Stomach smooth muscle (tissue), 2 donors: ENCODE results near the gene PSMB4.
"Not testable (repeated sequence)": the region's sequence is repeated elsewhere in the genome, so short reads cannot be mapped to it uniquely, and the experiment has no call there.

ENCODE experiments used
- H3K27ac ChIP-seq: one replicate; pipeline ENCODE4 v1.7.0; 2013; ENCODE audit warnings: mild to moderate bottlenecking, low read length, inconsistent platforms
- H3K27me3 ChIP-seq, 2 donors: one replicate each; pipeline ENCODE4 v1.7.0; 2013; ENCODE audit warnings: low read length in 2 of 2; ENCODE audit not compliant: insufficient read depth in 2 of 2, control insufficient read depth in 1 of 2
- H3K36me3 ChIP-seq, 2 donors: one replicate each; pipeline ENCODE4 v1.7.0; 2013; ENCODE audit warnings: low read length in 2 of 2; ENCODE audit not compliant: control insufficient read depth in 2 of 2, insufficient read depth in 2 of 2
- H3K4me1 ChIP-seq: one replicate; pipeline ENCODE4 v1.7.0; 2013; ENCODE audit warnings: low read length; ENCODE audit not compliant: control insufficient read depth, insufficient read depth
- H3K4me3 ChIP-seq, 2 donors: one replicate each; pipeline ENCODE4 v1.7.0; 2013; ENCODE audit warnings: low read length in 2 of 2
- H3K9ac ChIP-seq, 2 donors: one replicate each; pipeline ENCODE4 v1.7.0; 2013; ENCODE audit warnings: low read length in 2 of 2, mild to moderate bottlenecking in 1 of 2
- H3K9me3 ChIP-seq, 2 donors: one replicate each; pipeline ENCODE4 v1.7.0; 2013; ENCODE audit warnings: low read length in 2 of 2; ENCODE audit not compliant: control insufficient read depth in 2 of 2
- donor health status: healthy.
- donor health status: Pancreatic carcinoma.

The PSMB4 gene

DNA sequence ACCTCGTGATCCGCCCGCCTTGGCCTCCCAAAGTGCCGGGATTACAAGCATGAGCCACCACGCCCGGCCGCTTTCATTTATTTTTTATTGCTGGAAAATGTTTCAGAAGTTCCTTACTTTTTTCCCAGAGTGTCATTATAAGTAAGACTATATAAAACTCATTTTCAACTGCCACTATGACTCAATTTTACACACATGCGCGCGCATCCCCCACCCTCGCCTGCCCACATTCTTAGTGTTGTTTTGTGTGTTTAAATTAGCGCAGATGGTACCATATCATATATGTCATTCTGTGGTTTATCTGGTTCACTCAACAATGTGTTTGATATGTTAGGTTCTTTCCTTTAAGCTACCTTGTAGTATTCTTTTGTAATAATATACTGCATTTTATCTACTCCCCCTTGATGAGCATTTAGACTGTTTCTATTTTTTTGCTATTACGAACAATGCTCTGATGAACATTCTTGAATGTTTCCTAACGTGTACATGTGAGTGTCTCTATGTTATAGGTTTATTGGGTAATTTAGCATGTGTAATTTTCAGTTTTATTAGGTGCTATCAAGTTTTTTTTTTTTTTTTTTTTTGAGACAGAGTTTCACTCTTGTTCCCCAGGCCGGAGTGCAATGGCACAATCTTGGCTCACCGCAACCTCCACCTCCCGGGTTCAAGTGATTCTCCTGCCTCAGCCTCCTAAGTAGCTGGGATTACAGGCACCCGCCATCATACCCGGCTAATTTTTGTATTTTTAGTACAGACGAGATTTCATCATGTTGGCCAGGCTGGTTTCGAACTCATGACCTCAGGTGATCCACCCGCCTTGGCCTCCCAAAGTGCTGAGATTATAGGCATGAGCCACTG lies 8.9 kb upstream of the PSMB4 start:
- not testable (repeated sequence) for H3K27me3 ChIP-seq, H3K27ac ChIP-seq, H3K9me3 ChIP-seq, H3K36me3 ChIP-seq, H3K9ac ChIP-seq, H3K4me1 ChIP-seq, H3K4me3 ChIP-seq

DNA sequence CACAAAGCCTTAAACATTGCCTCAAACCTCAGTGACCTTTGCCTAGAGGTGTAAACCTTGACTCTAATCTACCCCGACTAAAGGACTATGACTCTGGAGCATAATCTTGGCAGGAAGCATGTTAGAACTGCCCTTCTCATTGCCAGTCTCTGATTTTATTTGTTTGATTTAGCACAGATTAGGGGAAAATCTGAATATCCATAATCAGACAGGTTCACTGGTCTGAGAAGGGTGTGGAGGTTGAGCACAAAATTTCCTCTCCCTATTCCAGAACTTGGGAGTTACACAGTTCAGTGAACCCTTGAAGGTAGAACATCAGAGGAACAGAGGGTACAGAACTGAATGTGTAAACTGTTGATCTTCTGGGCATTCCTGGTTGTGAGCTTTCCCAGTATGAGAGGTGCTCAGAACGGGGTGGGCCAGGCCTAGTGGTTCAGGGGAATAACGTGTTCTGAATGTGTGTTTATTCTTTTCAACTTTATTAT lies 8.3 kb upstream of the PSMB4 start:
- H3K9me3 ChIP-seq: no peaks in the 10 kb centered on the region
- no peak overlapping the region for H3K9ac ChIP-seq
- H3K4me3 ChIP-seq: no peak overlapping the region
- no peak overlapping the region for H3K27ac ChIP-seq
- no peaks in the 10 kb centered on the region for H3K27me3 ChIP-seq
- H3K36me3 ChIP-seq: no peaks in the 10 kb centered on the region
- H3K4me1 ChIP-seq: no peaks in the 10 kb centered on the region

- H3K36me3 ChIP-seq: no peaks in the 10 kb centered on the region
- H3K9ac ChIP-seq: no peak overlapping the region
- no peaks in the 10 kb centered on the region for H3K27me3 ChIP-seq
- no peak overlapping the region for H3K4me3 ChIP-seq
- H3K9me3 ChIP-seq: no peaks in the 10 kb centered on the region
- no peak overlapping the region for H3K27ac ChIP-seq
- H3K4me1 ChIP-seq: no peaks in the 10 kb centered on the region
Measured at GRCh38 chr1:151393583-151393982, 5.8 kb upstream of the PSMB4 start.

DNA sequence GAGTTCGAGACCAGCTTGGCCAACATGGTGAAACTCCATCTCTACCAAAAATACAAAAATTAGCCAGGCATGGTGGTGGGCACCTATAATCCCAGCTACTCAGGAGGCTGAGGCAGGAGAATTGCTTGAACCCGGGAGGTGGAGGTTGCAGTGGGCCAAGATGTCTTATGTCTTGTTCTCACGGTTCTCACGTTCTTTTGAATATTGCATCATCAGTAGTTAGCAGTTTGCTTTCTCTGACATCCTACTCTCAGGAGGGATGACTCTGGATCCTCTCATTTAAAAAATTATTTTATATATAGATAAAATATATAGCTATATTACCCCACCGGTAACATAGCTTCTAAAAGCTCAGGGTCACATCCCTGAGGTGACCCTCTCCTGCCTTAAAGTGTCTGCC lies 3.1 kb upstream of the PSMB4 start:
- not testable (repeated sequence) for H3K9ac ChIP-seq, H3K36me3 ChIP-seq, H3K27ac ChIP-seq, H3K27me3 ChIP-seq, H3K4me3 ChIP-seq, H3K9me3 ChIP-seq
- peaks cover 13% of the 10 kb centered on the region for H3K4me1 ChIP-seq

- Histone ChIP-seq H3K4me3 (peak overlapping the region in 1 of 2 donors; percentile 99), H3K27me3 (no peaks in the 10 kb centered on the region), H3K9ac (peak overlapping the region in 1 of 2 donors; percentile 98), H3K9me3 (no peaks in the 10 kb centered on the region), H3K27ac (no peak overlapping the region), H3K4me1 (peaks cover 14% of the 10 kb centered on the region), H3K36me3 (peaks cover 43 to 50% of the 10 kb centered on the region in 2 donors)
Measured at GRCh38 chr1:151401125-151401788, 1.9 kb downstream of the PSMB4 start.

DNA sequence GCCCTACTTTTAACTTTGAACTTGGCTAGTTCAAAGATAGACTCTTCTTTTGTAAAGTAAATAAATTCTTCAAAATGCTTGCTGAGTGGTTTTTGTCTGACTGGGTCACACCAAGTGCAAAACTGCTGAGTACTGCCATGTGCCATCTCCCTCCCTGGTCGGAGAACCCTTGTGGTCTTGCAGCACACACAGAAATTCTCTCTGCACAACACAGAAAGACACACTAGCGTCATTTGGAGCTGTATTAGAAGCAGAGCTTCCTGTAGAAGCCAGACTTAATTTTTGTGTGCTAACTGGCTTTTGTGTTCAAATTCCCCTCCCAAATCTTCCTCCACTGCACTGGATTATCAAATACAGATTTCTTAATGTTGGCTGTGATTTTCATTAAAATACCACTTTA lies 2.5 kb downstream of the PSMB4 start:
- Histone ChIP-seq H3K9ac (no peak overlapping the region), H3K4me3 (no peak overlapping the region), H3K9me3 (no peaks in the 10 kb centered on the region), H3K27ac (no peak overlapping the region), H3K4me1 (peaks cover 14% of the 10 kb centered on the region), H3K36me3 (peaks cover 47 to 55% of the 10 kb centered on the region in 2 donors), H3K27me3 (no peaks in the 10 kb centered on the region)

- Histone ChIP-seq H3K4me1 (peaks cover 14% of the 10 kb centered on the region), H3K36me3 (peaks cover 52 to 63% of the 10 kb centered on the region in 2 donors), H3K4me3 (no peak overlapping the region), H3K9ac (no peak overlapping the region), H3K27me3 (no peaks in the 10 kb centered on the region), H3K27ac (no peak overlapping the region), H3K9me3 (no peaks in the 10 kb centered on the region)
Measured at GRCh38 chr1:151402764-151403163, 3.4 kb downstream of the PSMB4 start.

DNA sequence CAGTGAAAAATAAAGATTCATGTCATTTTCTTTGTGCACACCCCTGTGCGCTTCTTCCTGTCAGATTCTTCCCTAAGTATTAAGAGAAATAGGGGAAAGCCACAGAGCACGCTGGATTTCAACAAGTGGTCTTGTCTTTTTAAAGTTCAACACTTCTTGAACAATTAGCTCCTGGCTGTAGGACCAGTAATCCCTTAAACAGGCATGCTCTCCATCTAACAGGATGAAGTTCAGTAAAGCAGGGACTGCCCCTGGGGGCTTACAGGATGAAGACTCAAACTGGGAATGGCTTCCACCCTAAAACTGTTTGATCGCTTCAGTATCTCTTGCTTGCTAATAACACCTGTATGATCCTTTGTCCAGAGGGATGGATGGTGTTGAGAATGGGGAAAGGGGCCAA lies 4.2 kb downstream of the PSMB4 start:
- no peak overlapping the region for H3K27ac ChIP-seq
- H3K9ac ChIP-seq: no peak overlapping the region
- no peaks in the 10 kb centered on the region for H3K9me3 ChIP-seq
- peaks cover 60 to 70% of the 10 kb centered on the region in 2 donors for H3K36me3 ChIP-seq
- H3K4me1 ChIP-seq: peaks cover 14% of the 10 kb centered on the region
- H3K4me3 ChIP-seq: no peak overlapping the region
- H3K27me3 ChIP-seq: no peaks in the 10 kb centered on the region

DNA sequence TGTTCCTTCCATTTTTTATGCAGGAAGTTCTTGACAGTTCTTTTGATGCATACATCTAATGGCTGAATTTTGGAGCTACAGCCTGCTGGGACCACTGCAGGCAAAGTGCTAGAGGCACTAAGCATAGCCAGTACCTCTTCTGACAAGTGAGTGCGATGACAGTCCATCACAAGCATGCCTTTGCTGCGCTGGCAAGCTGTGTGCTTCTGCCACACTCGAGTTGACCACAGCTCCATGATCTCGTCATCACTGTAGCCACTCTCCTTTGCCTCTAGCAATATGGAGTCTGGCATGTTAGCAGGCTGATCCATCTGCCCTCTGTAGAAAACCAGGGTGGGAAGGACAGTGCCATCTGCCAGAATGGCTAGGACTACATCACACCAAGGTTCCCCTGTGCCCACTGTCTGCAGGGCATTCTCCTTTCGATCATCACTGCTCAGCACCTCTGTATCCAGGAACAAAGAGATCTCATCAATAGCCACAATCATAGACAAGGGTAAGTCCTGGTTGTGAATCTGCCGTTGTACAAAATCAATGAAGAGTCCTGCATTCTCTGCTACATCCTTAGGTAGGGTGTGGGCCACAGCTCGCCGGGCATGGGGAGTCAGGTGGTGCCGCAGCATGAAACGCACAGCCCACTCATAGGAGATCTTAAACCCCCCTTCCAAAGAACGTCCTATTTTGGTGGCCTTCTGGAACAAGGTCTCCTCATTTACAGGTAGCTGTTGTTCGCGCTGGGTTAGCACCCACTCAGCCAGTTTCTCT lies 6.0 kb downstream of the PSMB4 start:
- H3K27ac ChIP-seq: no peak overlapping the region
- H3K36me3 ChIP-seq: peaks cover 72 to 87% of the 10 kb centered on the region in 2 donors
- H3K27me3 ChIP-seq: no peaks in the 10 kb centered on the region
- peaks cover 10% of the 10 kb centered on the region for H3K4me1 ChIP-seq
- no peaks in the 10 kb centered on the region for H3K9me3 ChIP-seq
- no peak overlapping the region for H3K9ac ChIP-seq
- no peak overlapping the region for H3K4me3 ChIP-seq

DNA sequence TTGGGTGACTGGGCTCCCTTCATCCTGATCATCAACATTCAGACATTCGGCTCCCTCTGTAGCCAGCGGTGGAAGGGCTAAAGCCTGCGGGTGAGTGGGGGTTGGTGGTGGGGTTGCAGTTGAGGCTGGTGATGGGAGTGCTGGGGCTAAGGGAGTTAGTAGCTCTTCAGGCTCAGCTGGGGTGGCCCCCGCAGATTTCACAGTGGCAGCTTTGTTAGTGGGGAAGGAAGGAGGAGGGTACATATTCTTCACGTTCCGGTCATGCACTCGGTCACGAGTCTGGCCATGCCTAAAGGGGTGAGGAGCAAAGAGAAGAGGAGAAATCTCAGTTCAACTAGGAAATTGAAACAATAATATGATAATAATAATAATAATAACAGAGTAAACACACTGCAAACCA lies 6.8 kb downstream of the PSMB4 start:
- Histone ChIP-seq H3K4me3 (no peak overlapping the region), H3K27ac (no peak overlapping the region), H3K9ac (no peak overlapping the region), H3K9me3 (no peaks in the 10 kb centered on the region), H3K4me1 (peaks cover 2% of the 10 kb centered on the region), H3K27me3 (no peaks in the 10 kb centered on the region), H3K36me3 (peaks cover 70 to 87% of the 10 kb centered on the region in 2 donors)
